HG03045 (cell line): Measurements from ENCODE around the gene ECSCR.

ENCODE experiments used
- ATAC-seq: cut with Tn5 transposase; IDR thresholded peaks from one replicate; pipeline ENCODE4 v1.9.1; 2021; ENCODE audit warnings: mild to moderate bottlenecking, moderate library complexity; ENCODE audit not compliant: unreplicated experiment

Gene ECSCR

DNA sequence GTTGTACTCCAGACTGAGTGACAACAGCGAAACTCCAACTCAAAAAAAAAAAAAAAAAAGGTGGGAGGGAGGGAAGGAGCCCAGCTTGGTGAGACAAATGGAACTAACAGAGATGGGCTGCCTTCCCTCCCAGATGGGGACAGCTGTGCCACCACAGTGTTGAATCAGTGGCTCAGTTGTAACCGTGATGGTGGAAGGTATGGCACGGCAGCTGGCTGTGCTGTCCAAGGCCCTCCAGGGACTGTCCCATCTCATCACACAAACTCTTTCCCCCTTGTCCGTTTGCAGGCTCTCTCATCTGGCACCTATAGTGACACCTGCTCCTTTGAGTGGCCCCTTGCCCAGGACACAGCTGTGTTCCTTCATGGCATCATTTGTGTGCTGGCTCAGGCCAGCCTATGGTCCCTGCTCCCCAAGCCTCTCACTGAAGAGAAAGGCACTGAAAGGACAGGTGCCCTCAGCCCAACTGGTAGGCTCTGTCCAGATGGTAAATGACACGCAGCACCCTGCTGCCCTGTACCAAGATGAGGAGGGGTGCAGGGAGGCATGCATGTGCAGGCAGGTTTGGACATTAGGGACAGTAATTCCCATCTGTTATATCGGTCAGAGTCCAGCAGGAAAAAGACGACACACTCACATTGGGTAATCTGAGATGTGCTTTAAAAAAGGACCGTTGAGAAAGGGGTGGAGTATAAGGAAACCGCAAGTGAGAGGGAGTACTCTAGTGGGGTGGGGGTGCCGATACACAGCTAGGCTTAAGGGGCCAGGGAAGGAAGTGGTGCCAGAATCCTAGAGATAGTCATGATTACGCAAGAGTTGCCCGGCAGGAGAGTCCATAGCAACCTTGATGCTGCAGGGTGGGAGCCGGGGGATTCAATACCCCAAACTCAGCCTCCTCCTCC lies 12.6 kb upstream of the ECSCR start:
- ATAC-seq, result no peak

DNA sequence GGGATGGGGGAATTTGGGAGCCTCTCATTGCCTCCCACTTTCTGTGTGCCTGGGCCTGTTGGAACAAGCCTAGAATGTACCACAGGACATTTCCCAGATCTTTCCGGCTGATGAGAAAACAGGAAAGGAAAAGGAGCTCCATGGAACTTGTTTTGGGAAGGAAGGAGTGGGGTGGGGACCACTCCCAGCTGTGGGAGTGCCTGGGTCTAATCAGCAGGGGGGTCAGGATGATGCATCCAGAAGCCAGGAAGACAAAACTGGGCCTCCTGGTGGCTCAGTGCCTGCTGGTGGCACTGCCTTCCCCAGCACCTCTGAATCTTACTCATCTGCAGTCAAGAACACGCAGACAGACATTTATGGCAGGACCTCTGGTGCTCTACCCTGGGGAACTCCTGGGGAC lies 11.0 kb upstream of the ECSCR start:
- ATAC-seq, result no peak

DNA sequence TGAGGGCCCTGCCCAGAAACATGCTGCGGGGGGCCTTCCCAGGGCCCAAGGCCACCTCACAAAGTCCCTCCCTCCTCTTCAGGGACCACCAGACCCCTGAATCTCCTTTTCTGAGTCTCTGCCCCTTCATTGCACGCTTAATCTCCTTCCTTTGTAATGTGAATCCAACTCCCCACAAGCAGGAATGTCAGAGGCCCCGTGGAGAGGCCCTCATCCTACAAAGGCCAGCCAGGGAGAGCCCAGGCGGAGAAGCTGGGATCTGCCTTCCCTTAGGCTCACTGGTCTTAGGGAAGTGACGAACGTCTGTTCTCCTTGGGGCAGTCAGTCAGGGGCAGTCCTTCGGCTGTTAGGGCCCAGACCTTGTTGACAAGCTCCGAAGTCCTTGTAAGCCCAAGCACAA lies 10.6 kb upstream of the ECSCR start:
- ATAC-seq, result no peak

DNA sequence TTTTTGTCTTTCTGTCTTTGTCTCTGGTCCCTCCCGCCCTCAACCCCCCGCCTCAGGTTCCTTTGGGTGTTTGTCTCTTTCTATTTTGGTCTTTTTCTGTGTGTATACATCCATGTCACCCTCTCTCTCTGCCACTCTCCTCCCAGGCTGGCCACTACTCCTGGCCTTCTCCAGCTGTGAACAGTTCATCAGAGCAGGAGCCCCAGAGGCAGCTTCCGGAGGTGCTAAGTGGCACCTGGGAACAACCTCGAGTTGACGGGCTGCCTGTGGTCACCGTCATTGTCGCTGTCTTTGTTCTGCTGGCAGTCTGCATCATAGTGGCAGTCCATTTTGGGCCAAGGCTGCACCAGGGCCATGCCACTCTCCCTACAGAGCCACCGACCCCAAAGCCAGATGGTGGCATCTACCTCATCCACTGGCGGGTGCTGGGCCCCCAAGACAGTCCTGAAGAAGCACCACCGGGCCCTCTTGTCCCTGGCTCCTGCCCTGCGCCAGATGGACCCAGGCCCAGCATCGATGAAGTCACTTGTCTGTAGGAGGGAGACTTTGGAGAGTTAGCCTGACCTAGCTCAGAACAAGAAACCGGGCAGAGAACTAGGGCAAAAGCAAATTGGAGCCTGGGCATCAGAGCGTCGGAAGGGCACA lies 10.0 kb upstream of the ECSCR start:
- ATAC-seq, result no peak

DNA sequence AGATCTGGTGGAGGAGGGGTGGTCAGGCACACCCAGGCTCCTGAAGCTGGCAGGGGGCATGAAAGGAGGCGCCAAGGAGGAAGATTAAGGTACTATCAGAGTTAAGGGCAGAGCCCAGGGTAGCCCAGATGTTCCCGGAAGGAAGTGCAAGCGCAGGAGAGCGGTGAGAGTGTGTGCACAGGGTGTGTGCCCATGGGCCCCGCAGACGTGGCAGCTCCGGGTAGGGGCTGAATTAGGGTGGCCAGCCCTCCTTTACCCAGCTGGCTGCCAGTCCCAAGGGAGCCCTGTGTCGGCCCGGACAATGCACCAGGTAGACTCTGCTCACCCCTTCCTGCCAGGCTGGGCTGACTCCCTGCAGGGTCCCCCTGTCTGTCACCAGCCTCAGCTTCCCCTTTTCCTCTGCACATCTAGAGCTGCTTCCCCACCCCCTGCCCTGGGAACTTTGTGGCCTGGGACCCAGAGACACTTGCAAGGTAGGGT lies 8.3 kb upstream of the ECSCR start, which contains the start of gene SMIM33:
TSS of gene SMIM33 (plus strand) at position 184 of the 480 bp plus-strand sequence. CDS start at position 302, 118 bp downstream.
- no peak for ATAC-seq

DNA sequence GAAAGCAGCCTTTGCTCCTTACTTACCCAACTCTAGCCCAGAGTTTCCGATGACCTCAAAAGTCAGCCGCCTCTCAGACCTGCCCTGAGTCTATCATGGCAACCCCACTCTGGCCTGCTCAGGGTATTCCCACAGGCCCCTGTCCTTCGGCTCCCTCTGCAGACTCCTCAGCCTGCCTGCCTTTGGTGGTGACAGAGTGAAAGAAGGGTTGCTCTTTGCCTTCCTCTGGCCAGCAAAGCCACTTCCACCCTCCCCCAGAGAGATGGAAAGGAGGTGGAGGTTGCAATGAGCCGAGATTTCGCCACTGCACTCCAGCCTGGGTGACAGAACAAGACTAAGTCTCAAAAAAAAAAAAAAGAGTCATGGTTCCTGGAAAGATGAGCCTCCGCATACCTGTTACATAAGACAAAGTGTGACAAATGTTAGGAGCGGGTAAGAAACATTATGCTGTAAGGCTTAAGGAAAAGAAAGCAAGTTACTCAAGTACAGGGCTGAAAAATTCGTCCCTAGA lies 5.9 kb upstream of the ECSCR start:
- ATAC-seq, result no peak

DNA sequence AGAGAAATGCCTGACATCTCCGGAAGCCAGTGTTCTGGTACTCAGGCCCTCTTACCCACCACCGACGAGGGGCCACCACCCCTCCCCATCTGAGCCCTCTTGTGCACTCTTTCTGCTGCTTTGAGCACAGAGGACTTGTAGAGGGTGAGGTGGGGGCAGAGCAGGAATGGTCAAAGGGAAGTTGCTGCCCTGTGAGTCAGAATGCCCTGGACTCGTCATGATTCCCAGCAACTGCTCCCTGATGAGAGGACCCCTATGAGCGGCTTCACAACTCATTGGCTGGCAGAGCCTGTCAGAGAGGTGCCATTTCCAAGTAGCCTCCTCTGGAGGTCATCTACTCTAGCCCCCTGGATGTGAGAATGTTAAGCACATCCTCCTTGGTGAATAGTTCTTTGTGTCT lies 845 bp downstream of the ECSCR start:
- ATAC-seq, result no peak

DNA sequence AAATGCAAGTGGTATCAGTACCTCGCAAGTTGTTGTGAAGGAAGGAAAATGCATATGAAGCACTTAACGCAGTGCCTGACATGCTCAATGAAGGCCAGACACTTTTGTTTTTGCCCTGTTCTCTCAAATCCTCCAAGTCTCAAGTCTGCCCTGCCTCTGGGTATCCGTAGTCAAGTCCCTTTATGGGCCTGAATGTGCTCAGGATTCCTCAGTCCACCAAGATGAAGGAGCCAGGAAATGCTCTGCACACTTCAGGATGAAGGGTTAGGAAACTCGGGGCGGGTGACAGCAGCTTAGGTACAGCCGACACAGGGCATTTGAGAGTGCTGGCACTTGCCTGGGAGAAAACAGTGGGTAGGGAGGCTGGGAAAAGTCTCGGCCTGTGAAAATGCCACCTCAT lies 1.4 kb downstream of the ECSCR start:
- no peak for ATAC-seq

DNA sequence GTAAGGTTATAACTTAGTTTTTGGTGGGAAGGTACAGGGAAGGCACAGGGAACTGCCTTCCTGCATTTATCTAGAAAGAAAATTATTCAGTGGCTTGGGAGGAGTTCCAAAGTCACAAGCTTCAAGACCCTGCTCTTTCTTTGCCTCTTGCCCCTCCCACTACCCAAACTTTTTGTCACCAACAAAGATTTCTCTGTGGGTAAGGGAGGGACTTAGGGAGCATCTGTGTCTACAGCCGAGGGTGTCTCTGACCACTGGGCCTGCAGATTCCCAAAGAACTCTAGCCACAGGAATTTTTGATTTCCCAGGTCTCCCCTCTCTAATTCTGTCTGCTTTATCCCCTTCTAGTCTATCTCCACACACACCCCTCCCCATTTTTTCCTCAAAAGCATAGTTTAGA lies 2.1 kb downstream of the ECSCR start:
- no peak for ATAC-seq

DNA sequence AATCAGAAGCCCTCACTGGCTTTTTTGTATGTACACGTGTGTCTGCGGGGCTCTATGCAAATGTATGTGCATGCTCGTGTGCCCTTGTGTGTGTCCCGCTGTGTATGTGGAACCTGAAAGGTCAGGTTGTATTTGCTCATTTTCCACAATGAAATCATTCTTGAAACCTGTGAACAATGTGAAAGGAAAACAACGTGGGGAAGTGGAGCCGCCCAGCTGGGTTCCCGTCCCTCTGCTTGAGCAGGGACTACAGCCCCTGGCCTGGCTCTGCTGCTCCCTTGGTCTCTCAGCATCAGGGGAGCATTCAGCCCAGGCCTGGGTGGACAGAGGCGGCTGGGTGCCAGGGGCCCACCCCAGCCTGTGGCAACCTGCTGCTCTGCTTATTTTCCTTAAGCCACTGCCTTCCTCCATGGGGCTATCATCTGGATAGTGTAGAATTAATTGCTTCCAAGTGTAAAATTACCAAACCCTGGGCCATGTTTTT lies 3.0 kb downstream of the ECSCR start:
- no peak for ATAC-seq

DNA sequence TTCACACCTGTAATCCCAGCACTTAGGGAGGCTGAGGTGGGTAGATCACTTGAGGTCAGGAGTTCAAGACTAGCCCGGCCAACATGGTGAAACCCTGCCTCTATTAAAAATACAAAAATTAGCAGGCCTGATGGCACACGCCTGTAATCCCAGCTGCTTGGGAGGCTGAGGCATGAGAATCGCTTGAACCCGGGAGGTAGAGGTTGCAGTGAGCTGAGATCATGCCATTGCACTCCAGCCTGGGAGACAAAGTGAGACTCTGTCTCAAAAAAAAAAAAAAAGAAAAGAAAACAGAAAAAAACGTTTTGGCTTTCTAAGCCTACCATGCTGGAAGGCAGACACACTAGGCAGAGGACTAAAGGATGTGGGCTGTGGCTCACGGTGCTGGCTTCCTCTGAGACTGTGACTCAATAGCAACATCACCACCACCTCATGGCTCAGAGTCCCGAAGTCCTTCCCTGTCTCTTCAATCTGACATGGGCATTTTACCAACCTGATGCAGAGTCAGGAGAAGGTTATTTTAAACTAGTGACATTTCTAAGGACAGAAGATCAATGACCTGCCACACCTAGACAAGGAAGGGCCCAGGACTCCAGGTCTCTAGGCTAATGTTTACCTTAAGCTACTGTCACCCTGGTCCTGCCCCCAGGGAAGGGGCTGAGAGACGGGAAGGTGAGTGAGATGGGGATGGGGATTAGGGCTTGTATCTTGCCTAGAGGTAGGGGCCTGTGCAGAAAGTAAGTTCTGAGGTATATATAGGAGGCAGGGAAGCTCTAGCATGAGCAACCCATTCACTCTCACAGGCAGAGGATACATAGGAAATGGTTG lies 3.7 kb downstream of the ECSCR start:
- peak; percentile 39 for ATAC-seq

DNA sequence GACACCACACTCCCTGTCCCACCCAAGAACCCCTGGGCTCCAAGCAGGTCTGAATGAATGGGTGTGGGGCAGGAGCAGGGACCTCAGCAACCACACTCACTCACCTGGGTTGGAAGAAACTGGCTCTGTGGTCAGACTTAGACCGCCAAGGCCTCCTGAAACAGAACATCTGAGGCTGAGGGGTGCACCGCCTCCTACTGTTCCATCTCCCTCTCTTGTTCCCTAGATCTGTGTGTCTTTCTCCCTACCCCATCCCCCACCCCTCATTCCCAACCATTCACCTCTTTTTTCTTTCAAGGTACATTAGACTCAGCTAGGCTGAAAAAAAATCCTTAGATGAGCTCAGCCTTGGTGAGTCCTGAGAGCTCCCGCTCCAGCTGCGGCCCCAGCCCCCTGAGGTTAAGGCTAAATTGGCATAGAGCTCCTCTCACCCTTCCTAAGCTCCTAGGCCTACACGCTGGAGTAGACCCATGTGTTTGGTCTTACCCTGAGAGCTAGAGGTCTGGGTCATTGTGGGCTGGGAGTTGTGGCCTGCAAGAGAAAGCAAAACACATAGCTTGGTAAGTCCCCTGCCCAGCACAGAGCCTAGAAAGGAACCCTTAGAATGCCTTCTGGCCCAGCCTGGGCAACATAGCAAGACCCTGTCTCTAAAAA lies 4.8 kb downstream of the ECSCR start:
- peak; percentile 41 for ATAC-seq

DNA sequence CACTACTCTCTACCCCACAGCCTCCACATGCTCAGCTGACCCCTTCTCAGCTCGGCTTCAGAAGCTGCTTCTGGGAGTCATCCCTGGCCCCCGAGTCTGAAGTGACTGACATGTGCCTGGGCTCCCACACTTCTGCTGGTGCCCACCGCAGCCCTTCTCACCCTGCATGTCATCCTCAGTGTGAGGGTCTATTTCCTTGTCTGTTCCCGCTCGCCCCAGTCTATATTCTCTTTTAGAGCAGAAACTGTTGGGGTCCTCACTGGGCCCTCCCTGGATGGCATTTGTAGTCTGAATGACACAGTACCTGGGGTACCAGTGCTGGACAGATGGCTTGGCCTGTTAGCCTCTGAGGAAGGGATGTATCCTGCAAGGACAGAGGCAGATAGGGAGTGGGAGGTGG lies 5.3 kb downstream of the ECSCR start:
- ATAC-seq, result no peak

DNA sequence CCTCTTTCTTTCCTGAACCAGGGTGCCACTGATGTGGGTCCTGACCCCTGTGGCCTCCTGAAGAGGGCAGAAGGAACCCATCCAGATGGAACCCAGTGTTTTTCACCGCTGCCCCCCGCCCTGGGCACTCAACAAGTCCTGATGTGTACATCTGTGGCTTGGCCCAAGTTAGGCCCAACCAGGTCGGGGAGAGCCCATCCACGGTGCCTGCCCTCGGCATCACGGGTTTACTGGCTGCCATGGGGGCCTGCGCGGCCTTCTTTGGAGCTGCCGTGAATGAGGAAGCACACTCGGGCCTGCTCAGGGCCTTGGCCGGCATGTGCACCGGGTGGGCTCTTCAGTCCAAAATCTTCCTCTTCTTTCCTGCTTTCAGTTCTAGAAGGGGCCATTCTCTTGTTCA lies 5.8 kb downstream of the ECSCR start:
- no peak for ATAC-seq

DNA sequence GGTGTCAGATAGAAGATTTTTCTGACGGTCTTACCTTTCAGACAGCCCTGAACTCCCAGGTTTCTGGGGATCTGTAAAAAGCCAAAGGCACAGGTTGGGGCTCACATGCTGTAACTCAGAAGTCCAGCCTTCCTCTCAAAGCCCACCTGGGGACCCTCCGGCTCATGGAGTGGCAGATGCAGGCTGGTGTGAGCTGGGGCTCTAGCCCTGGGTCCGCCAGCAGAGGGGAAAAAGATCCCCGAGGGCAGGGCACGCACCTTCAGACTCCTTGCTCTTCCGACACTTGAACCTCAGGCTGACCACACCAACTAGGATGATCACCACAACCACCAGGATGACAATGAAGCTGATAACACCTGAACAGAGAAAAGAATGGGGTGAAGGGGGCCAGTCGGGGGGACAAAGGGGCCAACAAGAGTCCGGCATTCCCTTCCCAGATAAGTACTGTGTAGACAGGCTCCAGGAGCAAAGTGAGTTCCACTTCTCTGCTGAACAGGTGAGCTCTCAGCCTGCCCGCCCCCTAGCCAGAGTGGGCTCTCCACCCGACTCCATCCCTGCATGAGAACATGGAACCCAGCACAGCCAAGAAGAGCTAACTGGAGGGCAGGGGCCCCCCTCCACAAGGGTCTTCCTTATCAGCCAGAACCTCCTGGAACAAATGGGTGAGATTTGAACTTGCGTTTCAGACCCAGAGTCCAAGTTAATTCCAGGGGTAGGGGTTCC lies 7.8 kb downstream of the ECSCR start:
- no peak for ATAC-seq

DNA sequence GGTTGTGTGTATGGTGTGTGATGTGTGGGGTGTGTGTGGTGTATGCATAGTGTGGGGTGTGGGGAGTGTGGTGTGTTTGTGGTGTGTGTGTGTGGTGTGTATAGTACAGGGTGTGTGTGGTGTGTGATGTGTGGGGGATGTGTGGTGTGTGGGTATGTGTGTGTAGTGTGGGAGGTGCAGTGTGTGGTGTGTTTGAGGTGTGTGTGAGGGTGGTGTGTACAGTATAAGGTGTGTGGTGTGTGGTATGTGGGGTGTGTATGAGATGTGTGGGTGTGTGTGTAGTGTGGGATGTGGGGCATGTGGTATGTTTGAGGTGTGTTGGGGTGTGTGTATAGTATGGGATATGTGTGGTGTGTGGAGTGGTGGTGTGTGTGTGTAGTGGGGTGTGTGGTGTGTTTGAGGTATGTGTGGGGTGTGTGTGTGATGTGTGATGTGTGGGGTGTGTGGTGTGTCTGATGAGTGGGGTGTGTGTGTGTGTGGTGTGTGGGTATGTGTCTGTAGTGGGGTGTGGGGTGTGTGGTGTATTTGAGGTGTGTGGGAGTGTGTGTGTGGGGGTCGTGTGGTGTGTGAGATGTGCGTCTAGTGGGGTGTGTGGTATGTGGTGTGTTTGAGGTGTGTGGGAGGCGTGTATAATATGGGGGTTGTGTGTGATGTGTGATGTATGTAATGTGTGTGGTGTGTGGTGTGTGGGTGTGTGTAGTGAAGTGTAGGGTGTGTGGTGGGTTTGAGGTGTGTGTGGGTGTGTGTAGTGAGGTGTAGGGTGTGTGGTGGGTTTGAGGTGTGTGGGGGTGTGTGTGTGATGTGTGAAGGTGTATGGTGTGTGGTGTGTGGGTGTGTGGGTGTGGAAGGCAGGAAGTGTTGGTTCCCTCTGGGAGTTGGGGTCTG lies 8.6 kb downstream of the ECSCR start:
- ATAC-seq, result no peak

DNA sequence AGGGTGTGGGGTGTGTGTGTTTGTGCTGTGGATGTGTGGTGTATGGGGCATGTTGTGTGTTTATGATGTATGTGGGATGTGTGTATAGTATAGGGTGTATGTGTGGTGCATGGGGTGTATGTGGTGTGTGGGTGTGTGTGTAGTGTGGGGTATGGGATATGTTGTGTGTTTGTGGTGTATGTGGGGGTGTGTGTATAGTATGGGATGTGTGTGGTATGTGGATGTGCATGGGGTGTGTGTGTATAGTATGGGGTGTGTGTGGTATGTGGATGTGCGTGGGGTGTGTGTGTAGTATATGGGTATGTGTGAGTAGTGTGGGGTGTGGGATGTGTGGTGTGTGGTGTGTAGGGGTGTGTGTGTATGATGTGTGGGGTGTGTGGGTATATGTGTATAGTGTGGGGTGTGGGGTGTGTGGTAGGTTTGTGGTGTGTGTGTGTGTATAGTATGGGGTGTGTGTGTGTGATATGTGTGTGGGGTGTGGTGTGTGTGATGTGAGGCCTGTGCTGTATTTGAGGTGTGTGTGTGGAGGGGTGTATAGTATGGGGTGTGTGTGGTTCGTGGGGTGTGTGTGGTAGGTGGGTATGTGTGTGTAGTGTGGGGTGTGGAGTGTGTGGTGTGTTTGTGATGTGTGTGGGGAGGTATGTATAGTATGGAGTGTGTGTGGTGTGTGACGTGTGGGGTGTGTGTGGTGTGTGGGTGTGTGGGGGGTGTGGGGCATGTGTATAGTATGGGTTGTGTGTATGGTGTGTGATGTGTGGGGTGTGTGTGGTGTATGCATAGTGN lies 10.5 kb downstream of the ECSCR start:
- no peak for ATAC-seq

DNA sequence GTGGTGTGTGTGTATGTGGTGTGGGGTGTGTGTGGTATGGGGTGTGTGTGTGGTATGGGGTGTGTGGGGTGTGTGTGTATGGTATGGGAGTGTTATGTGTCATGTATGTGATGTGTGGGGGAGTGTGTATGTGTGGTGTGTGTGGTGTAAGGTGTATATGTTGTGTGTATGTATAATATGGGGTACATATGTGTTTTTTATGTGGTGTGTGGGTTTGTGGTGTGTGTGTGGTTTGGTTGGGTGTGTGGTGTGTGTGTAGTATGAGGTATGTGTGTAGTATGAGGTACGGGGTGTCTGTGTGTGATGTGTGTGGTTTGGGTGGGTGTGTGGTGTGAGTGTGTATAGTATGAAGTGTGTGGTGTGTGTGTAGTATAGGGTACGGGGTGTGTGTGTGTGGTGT lies 11.4 kb downstream of the ECSCR start:
- no peak for ATAC-seq
